Measurements from ENCODE around the gene FCGR3B.
"Not testable (repeated sequence)": the region's sequence is repeated elsewhere in the genome, so short reads cannot be mapped to it uniquely, and the experiment has no call there.

Gene FCGR3B

DNA sequence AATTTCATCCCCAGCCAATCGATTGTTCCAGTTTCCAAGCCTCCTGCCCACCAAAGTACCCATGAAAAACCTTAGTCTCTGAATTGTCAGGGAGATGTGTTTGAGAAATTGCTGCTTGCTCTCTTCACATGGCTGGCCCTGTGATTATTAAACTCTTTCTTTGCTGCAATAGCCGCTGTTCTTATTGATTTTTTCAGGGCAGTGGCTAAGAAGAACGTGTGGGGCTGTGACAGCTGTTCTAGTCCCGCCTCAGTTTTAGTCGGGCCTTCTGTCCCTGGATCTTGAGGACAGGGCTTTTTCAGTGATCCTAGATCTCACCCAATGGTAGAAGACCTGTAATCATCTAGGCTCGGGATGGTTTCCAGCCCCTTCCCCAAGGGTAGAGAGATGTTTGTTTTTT is 23.0 kb upstream of the FCGR3B start:
- H3K4me3 ChIP-seq (ENCODE audit: low read depth, low read length); DNase-seq (ENCODE audit: low read depth): not testable (repeated sequence)

DNA sequence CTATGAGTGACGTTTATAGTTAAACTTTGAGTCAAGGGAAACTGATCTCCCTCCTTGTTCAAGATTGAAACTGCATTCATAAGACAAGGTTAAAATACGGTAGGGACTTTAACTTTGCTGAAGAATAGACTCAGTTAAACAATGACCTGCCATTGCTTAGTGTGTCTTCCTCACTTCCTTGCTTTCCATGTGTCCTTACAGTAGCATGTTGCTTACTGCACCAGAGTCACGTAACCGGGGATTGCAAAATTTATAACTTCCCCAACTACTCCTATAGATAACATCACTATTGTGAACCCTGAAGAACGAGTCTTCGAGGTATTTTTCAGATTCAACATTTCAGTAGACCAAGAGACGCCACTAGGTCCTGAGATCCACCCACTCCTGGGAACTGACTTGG is 22.6 kb upstream of the FCGR3B start:
- not testable (repeated sequence) for H3K4me3 ChIP-seq (ENCODE audit: low read depth, low read length); DNase-seq (ENCODE audit: low read depth)

DNA sequence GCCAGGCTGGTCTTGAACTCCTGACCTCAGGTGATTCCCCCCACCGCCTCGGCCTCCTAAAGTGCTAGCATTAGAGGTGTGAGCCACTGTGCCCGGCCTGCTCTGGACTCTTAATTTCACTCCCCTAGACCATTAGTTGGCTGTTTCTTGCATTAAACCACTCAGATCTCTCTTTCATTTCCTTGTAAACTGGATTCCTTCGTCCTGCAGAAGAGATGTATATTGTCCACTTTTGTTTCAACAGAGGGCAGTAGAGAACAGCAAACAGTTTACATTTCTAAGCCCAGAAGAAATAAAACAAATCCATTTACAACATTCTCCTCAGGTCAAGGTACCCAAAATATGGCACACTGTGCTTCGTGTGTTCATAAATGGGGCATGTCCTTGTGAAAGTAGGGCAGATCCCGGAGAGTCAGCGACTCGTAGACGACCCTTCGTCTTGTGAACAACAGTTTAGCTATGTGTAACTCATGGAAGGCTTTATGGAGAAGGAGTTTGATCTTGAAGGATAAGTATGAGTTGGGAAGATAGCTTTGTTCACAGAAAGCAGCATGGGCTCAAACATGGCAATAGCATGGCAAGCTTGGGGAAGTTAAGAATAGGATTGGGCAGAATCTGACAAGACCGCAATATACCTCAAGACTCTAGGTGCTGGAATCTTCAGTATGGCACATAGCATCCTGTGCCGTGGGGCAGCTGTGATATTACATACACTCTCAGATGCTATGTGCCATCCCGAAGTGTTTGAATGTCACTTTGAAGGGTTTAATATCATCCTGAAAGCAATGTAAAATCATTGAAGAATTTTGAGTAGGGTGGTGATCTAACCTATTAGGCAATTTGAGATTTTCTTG is 16.8 kb upstream of the FCGR3B start:
- TF ChIP-seq, protein P1, sequence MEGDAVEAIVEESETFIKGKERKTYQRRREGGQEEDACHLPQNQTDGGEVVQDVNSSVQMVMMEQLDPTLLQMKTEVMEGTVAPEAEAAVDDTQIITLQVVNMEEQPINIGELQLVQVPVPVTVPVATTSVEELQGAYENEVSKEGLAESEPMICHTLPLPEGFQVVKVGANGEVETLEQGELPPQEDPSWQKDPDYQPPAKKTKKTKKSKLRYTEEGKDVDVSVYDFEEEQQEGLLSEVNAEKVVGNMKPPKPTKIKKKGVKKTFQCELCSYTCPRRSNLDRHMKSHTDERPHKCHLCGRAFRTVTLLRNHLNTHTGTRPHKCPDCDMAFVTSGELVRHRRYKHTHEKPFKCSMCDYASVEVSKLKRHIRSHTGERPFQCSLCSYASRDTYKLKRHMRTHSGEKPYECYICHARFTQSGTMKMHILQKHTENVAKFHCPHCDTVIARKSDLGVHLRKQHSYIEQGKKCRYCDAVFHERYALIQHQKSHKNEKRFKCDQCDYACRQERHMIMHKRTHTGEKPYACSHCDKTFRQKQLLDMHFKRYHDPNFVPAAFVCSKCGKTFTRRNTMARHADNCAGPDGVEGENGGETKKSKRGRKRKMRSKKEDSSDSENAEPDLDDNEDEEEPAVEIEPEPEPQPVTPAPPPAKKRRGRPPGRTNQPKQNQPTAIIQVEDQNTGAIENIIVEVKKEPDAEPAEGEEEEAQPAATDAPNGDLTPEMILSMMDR (IDR thresholded peaks at IDR 0.05; ENCODE audit: control insufficient read depth, extremely low read depth, insufficient read depth), result peak; percentile 51
- DNase-seq (ENCODE audit: low read depth); H3K4me3 ChIP-seq (ENCODE audit: low read depth, low read length): not testable (repeated sequence)

DNA sequence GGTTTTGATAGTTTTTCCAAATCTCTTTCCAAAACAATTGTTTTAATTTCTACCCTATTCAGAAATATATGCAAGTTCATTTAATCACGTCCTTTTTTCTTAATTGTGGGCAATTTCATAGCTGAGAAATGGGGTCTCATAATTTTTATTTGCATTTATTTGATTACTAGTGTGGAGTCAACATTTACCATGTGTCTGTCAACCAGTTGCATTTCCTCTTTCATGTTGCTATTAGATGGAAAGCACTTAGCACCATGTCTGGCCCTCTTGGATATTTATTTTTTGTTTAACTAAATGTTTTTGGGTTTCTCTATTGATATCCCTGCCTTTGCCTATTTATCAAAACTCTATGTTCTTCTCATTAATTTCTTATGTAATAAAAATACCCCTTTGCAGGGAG is 13.9 kb upstream of the FCGR3B start:
- not testable (repeated sequence) for DNase-seq (ENCODE audit: low read depth); H3K4me3 ChIP-seq (ENCODE audit: low read depth, low read length)

DNA sequence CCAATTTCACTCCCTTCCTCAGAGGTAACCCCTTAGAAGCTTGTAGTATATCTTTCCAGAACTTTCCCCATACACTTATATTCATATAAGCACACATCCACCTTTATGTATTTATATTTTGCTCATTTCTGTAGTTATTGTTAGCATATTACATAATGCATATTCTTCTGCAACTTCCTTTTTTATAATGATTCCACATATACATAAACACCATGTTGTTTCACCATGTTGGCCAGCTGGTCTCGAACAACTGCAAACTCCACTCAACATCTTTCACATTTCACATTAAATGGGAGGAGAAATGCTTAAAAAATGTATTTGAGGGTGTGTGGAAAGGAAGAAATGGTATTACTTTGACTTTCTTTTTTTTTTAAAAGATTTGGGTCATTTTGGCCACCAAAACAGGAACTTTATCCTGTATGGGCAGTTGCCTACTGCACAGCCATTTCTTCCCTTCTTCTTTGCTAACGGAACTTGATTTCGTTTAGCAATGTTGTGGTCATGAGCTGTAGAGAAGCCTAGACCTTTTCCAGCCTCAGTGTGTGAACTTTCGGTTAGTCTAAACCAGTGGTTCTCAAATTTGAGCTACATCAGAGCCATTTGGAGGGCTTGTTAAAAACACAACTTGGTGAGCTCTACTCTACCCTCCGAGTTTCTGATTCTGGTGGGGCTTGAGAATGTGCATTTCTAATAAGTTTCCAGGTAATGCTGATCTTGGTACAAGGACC is 12.7 kb upstream of the FCGR3B start:
- not testable (repeated sequence) for H3K4me3 ChIP-seq (ENCODE audit: low read depth, low read length); DNase-seq (ENCODE audit: low read depth)

DNA sequence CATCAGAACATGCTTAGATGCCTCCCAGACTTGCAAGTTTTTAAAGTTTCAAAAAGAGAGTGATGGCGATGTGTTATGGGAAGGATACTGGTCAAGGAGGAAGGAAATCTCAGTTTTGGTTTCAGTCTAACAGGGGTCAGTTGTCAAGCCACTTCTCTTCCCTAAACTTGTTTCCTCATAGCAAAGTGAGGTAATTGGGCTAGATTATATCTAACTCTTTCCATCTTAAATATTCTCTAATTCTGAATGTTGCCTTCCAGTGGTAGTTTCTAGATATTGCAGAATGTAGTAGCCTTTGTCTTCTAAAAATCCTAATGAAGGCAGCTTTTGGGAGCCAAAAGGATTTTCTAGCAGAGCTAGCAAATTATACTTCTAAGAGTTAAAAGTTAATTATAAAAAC is 11.7 kb upstream of the FCGR3B start:
- TF ChIP-seq, protein P1 (IDR thresholded peaks at IDR 0.05; ENCODE audit: control insufficient read depth, extremely low read depth, insufficient read depth), result peak; percentile 24; the same call in 1 of the 2 replicates
- not testable (repeated sequence) for H3K4me3 ChIP-seq (ENCODE audit: low read depth, low read length); DNase-seq (ENCODE audit: low read depth)

- H3K4me3 ChIP-seq (ENCODE audit: low read depth, low read length); DNase-seq (ENCODE audit: low read depth): not testable (repeated sequence)
Observed at GRCh38 chr1:161639203-161639602, 8.2 kb upstream of the FCGR3B start.

GRCh38 chr1:161638251-161638993 is 7.4 kb upstream of the FCGR3B start:
- DNase-seq (ENCODE audit: low read depth); H3K4me3 ChIP-seq (ENCODE audit: low read depth, low read length): not testable (repeated sequence)

DNA sequence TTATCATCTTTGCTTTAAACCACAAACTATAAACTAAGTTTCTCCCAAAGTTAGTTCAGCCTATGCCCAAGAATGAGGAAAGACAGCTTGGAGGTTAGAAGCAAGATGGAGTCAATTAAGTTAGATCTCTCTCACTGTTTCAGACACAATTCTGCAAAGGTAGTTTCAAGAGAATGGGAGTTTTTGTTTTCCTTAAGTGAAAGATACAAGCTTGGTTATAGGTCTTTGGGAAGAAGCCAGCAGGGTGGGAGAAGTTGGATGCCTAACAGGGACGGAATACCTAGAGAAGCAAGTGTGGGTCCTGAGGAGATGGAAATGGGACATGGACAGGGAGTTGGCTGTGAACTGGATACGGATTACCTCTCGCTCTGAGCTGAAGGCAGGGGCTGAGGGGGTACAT is 6.0 kb upstream of the FCGR3B start:
- not testable (repeated sequence) for H3K4me3 ChIP-seq (ENCODE audit: low read depth, low read length); DNase-seq (ENCODE audit: low read depth)

DNA sequence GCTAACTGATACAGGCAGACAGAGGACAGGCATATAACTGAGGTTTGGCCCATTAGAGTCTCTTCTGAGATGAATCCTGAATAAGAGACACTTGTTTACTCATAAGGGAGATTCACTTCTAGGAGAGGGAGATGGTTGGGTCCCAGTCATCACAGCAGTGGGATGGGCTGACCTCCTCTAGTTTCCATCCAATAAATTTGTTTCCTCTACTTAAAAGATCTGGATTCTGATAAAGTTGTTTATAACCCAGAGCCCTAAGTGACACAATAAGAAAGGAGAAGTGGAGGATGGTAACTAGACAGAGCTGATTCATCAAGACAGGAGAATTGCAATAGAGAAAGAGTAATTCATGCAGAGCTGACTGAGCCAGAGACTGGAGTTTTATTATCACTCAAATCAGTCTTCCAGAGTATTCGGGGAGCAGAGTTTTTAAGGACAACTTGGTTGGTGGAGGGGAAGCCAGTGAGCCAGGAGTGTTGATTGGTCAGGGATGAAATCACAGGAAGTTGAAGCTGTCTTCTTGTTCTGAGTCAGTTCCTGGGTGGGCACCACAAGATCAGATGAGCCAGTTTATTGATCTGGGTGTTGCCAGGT is 5.3 kb upstream of the FCGR3B start:
- DNase-seq (ENCODE audit: low read depth); H3K4me3 ChIP-seq (ENCODE audit: low read depth, low read length): not testable (repeated sequence)

- not testable (repeated sequence) for DNase-seq (ENCODE audit: low read depth); H3K4me3 ChIP-seq (ENCODE audit: low read depth, low read length)
Observed at GRCh38 chr1:161634993-161635392, 4.0 kb upstream of the FCGR3B start.

DNA sequence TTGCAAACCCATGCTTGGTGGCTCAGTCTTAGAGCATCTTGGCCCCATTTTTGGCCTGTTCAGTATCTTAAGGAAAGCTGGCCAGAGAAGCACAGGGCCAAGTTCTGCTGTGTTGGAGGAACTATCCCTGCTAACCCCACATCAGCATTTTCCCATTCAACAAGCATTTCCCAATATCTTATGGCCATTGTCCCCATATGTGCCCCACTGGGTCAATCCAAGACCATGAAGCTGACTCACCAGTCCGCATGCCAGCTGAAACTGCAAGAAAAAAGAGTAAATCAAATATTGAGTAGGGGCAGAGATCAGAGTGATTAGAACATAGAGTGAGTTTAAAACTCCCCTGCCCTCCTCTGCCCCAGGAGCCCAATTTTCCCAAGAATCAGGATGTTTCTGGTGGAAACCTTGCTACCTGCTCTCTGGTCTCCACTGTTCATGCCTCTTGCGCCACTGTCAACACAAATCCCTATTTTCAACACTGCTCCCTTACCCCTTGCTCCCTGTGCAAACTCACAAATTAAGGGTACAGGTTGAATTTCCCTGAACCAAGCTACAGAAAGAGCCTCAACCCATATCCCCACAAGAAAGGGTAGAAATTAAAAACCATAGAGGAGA is 741 bp downstream of the FCGR3B start:
- H3K4me3 ChIP-seq (ENCODE audit: low read depth, low read length); DNase-seq (ENCODE audit: low read depth): not testable (repeated sequence)

- H3K4me3 ChIP-seq (ENCODE audit: low read depth, low read length); DNase-seq (ENCODE audit: low read depth): not testable (repeated sequence)
Observed at GRCh38 chr1:161626445-161627146, 4.4 kb downstream of the FCGR3B start.

- not testable (repeated sequence) for H3K4me3 ChIP-seq (ENCODE audit: low read depth, low read length); DNase-seq (ENCODE audit: low read depth)
Observed at GRCh38 chr1:161624605-161625004, 6.4 kb downstream of the FCGR3B start.

GRCh38 chr1:161623401-161624051 is 7.5 kb downstream of the FCGR3B start:
- not testable (repeated sequence) for H3K4me3 ChIP-seq (ENCODE audit: low read depth, low read length); DNase-seq (ENCODE audit: low read depth)
